HG03342 (cell line): ENCODE measurements around the gene DMD.
A peak's percentile ranks its signal among the peaks of the same experiment; 100 is the strongest.

ENCODE experiments used
- ATAC-seq: cut with Tn5 transposase; IDR thresholded peaks from one replicate; pipeline ENCODE4 v1.9.1; 2021; ENCODE audit warnings: mild to moderate bottlenecking, moderate library complexity; ENCODE audit not compliant: unreplicated experiment

Gene DMD

DNA sequence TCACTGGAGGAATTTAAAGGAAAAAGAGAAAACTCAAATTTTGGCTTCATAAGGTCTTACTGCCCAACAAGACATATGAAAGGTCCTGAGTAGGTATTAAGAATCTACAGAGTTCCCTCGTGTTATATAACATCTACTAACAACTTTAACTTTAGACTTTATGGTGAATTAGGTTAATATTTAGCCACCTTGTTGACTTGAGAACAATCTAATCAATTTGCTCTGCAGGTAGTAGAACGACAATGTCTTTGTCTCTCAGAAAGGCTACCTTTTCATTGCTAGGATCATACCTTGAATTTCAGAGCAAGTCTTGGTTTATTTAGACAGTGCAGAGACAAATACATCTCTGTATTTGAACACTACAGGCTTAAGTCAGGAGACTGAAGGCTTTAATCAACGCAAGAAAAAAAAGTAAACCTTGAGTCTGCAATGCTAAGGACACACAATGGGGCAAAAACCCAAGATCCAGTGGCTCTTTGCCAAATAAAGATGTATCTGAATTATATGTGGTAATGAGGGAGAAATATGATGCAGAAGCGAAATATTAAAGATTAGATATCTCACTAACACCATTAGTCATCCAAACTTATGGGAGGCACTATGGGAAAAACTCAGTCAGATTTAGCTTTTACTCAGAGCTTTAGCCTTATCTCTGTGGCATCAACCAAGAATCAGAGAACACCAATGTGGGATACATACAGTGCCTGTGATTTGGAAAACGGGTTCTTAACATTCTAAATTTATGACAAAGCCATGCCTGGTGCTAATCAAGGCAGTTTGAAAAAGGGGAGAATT, 2045.9 kb downstream of the DMD start:
- ATAC-seq = no peak

DNA sequence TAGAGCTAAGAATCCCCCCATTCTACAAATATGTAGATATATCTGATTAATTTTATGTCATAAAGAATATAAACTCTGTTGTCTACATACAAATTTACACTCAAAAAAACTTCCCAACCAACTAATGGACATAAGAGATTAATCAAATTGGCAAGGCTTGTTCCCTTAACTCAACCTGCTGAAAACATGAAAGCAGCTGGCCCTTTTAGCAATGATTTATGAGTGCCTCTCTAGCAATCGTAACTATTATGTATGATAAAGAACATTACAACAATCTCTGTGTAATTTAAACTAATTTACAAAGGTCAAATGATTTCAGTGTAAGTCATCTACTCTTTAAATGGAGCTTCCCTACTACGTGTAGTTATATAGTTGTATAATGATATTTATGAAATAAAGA, 2056.4 kb downstream of the DMD start:
- no peak for ATAC-seq

DNA sequence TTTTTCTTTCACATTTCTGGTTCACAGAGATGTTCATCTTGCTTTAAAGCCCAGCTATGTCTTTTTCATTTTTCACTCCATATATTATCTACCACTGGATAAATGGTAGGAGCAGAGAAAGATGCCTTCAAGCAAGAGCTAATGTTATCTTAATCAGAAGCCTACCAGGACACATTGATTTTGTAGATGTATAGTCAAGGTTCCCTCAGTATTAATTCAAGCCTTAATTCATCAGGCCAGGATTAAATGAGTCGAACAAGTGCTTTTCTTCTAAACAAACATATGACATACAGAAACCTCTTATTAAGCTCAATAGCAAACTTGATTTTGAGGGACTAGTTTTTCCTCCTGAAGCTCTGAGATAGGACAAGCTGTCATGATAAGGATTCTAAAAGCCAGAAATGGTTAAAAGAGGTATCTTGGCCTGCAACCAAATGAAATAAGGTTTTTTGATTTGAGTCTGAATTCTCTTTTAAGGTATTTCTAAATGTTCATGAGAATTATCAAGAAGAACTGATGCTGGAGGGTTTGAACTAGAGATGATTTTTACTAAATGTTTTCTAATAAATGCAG, 2057.8 kb downstream of the DMD start:
- ATAC-seq = no peak

DNA sequence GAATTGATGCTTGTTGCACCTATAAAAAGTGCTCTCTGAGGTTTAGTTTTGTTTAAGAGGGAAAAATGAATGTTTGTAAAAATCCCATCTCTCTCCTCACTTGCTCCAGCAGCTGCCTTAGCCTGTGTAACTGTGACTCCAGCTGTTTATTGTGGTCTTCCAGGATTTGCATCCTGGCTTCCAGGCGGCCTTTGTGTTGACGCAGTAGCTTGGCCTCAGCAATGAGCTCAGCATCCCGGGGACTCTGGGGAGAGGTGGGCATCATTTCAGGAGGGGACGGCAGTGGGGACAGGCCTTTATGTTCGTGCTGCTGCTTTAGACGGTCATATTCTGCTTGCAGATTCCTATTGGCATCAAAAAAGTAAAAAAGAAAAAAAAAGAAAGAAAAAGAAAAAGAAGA, 2064.2 kb downstream of the DMD start:
- ATAC-seq = no peak

DNA sequence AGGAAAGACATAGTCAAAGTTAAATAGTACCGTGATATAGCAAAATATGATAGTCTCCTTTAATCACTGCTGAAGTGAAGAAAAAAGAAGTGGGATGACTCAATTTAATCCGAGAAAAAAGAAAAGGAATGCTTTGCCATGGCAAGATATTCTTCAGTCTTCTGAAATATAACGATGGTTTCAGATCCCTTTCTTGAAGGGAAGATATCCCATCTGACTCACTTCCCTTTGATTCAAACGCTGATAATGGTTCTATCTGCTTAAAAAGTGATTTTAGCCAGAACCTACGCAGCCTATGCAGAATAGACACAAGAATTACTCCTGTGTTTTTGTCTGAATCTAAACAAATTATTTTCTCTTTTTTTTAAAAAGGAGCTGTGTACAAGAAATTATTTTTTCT, 2071.4 kb downstream of the DMD start:
- ATAC-seq = no peak

DNA sequence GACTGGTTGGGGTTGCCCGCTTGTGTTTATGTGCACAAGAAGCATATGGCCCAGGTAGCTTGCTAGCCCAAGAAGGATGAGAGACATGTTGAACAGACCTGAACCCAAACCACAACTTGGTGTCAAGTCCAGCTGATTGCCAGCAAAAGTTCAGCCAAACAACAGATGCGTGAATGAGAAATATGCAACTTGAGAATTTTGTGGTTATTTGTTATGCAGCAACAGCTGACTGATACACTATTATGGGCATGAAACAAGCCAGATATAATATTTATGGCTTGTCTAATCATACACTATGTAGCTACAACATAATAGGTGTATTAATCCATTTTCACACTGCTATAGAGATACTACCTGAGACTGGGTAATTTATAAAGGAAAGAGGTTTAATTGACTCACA, 2073.2 kb downstream of the DMD start:
- ATAC-seq = no peak

DNA sequence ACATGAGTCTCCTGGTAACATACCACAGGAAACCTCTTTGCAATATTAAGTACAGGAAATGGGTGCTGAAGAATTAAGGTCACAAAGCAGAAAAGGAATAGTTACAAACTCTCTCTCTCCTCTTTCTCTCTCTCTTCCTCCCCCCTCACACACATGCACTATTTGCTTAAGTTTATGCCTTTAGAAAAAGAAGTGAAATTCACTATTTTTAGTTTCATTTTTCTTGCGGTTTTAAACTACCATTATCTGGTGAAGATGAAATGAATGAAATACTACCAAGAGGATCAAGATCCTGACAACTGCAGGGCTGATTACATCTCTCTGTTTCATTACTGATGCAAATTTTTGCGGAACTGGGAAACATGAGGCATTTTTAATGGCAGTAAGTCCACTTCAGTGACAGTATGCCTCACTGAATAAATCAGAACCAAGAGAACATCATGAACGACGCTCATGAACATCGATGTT, 2075.2 kb downstream of the DMD start:
- ATAC-seq = peak; percentile 94

DNA sequence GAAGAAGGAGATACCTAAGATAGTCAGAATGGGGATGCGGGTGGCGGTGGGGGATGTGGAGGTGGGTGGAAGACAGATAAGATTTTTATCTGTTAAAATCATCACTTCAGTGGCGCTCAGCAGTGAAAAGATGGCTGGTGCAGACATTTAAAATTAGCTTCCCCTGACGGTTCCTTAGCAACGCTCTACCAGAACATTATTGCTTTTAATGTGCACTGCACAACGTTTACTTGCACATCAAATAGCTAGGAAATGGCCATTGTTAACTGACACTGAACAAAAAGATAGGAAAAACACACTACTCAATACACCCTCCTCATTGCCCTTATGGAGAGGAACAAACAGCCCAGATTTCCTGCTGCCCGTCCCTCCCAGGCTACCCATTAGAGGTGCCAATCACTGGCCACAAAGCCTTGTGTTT, 2078.5 kb downstream of the DMD start:
- no peak for ATAC-seq

DNA sequence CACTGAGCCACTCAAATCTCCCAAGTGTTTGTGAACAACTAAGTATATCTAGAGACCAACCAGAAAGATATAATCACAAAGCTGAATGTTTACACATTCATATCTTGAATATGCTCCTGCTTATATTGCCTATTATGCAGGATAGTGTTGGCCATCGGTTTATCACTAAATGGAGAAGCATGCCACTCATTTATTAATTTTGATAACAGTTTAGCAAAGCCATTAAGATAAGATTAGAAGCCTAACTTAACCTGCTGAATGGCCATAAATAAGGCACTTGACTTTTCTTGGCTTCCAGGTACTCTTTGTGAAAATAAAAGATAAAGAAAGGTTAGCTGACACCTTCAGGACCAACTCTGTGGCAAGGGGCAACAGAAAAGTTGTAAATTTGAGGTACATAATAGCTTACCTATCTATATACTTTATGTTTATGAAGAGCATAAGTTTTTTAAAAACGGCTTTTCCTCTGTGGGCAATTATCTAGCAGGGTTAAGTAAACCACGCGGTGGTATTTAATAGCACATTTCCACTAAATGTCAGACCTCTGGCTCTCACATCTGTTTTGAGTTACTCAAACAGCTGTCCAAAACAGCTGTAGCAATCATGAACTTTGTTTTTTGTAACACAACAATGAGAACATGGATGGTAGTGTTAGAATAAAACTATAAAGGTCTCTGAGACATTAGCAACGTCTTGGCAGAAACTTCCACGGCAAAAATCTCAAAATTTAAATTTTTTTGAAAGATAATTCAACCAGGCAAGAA, 2080.7 kb downstream of the DMD start:
- no peak for ATAC-seq

DNA sequence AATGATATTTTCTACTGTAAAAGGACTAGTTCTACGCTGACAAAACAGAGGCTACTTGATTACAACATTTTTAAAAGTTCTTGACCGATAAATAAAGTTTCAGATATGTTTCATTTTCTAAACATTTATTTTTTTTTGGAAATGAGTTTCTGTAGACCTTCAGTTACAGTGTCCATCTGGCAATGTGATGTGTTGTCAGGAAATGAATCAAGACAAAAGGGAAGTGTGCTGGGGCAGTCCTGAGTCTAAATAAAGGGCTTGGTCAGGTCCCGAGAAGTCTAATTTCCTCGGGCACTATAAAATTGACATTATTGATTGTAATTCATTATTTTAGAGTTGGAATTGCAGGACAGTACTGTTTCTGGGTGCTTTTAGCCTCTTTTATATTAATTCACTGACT, 2082.5 kb downstream of the DMD start:
- no peak for ATAC-seq

DNA sequence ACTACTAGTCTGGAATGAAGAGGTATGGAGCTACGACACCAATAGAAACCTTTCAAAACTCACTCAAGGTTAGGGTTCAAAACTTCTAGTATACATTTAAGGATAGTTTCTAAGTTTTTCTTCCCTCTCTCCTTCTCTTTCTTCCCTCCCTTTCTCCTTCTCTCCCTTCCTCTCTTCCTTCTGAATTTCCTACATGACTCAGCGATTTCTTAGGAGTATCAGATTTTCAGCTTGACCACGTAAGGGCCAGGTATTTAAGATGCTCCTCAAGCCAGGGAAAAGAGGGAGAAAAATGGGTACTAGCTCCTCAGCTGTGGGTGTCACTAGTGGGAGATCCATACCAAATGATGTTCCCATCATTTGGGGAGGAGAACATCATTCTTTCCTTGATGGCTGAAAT, 2083.6 kb downstream of the DMD start:
- ATAC-seq = no peak

DNA sequence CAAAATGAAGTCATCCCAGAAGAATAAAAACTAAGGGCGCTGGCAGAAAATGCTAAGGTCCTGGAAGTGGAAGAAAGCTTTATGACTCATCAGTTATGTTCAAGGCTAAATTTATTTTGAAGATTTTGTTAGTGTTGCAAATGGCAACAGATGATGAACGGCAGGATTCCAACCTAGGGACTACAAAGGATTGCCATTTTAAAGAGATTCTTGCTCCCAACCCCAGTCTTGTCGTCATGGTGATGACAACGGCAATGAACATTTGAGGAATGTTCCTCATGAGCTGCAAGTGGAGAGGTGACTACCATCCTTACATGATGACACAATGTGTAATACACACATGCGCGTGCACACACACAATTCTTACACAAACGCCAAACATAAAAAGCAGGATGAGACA, 2085.1 kb downstream of the DMD start:
- ATAC-seq = no peak

DNA sequence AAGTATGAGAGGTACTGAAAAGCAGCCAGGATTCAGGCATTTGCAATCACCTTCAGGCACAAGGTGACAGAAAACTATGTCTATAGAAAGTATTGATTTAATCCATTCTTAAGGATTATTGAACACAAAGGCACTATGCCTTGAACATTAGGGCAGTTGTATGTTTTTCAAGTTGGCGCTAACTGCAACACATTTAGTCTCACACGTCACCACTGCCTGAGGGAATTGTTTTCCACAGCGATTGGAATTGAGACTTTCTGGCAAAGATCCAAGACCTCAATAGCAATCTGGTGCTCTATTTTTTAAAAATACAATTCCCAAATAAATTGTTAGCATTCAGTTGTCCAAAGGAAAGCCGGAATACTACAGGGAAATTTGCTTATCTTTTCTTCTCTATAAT, 2086.8 kb downstream of the DMD start:
- ATAC-seq = no peak

DNA sequence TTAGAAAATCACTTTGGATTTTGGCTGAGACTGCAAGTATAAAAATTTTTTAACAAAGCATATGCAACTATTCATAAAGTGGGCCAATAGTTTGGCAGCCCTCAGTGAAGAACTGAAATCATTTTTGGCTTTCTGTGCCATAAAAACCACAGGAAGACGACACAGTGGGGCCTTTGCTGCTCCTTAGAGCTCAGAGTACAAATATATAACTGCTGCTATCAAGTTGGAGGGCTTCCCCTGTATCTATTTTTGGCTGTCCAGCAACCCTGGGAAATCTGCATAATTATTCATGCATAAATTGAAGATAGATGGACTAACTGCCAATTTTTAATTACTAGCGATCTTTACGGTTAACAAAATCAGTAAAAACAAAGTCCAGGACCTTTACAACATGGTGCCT, 2088.0 kb downstream of the DMD start:
- ATAC-seq = no peak

DNA sequence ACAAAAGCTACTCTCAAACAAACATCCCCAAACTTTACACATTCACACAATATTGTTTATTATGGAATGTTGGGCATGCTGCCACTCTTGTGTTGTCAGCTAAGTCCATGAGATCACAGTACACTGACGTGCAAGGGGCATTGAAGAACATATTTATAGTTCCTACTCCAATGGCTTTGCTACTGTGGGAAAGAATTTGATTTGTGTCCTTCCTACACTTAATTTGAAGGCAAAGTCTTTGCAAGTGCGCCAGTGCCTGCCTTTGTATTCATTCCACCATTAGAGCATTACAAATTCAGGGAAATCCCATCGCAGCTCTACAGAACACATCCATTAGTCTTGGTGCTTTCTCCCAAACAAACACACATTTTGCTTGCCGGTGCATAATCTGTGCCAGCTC, 2094.1 kb downstream of the DMD start:
- ATAC-seq = no peak

DNA sequence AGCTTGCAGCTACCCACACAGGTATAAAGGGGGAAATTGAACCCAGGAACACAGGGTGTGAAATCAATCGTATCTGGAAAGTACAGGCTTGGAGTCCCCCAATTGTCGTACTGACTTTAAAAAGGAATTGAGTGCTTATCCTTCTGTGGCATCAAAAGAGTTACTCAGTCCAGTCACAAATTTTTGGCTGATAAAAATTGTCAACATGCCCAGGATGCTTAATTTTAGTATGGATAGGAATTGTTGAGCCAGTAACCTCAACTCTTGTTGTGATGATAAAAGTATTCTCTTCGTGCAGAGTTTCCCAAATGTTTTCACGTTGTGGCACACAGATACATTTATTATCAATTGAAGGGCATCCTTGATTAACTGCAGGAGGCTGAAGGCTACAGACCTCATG, 2096.0 kb downstream of the DMD start:
- no peak for ATAC-seq

DNA sequence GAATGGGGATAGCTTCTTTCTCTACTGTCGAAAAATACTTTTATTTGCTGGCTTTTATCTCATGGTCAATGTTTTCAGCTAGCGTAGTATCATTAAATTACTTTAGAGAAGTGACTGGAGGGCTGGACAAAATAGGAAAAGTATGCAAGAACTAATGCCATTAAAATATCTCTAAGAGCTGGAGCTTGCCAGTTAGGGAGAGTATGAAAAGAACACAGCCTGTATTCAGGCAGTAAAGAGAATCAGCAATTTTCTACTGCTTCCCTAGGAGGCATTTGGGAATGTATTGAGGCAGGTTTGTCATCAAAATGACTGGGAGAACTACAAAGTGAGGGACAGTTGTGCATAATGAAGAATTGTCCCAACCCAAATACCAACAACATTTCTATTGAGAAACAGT, 2096.5 kb downstream of the DMD start:
- ATAC-seq = no peak

DNA sequence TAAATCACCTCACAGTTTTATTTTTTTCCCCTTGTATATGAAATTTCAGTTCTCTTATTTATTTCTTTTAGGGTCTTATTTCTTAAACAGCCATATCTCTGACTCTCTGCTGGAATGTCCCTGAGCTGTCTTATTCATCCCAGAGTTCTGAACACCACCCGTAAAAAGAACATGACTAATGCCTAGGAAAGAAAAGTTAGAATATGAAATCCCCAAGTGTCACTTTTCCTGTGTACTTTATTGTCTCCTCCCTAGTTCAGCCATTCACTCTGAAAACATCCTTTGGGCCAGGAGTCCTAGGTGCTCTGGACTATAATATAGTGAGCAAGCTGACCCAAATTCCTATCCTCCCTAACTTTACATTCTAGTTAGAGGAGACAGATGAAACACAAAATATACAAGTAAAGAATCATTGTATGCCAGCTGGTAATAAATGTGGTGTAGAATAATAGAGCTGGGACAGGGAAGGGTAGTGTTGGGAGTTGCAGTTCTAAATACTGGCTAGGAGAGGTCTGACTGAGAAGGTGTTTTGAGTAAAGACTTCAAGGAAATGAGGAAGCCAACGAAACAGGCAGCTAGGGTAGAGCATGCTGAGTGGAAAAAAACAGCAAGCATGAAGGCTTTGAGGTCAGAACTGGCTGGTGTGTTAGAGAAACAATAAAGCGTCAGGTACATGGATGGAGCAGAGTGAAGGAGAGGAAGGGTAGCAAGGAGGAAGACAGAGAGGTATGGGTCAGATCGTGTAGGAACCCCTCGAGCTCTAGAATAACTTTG, 2098.9 kb downstream of the DMD start:
- ATAC-seq = no peak

DNA sequence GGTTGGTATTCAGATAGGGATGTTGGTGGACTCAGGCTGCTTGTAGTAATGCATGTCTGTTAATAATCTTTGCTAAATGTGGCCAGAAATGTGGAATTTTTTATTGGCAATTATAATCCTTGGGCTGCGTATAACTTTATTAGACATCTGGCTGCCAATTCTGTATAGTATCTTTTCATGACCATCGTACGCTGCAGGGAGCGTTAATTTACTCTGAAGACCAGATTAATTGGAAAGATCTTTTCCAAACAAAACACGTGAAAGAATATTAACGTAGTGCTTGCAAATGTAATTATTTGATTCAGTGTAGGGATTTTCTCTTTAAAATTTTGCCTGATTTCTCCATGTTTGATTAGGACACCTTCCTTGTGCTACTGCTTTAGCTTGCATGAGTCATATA, 2100.7 kb downstream of the DMD start:
- no peak for ATAC-seq

DNA sequence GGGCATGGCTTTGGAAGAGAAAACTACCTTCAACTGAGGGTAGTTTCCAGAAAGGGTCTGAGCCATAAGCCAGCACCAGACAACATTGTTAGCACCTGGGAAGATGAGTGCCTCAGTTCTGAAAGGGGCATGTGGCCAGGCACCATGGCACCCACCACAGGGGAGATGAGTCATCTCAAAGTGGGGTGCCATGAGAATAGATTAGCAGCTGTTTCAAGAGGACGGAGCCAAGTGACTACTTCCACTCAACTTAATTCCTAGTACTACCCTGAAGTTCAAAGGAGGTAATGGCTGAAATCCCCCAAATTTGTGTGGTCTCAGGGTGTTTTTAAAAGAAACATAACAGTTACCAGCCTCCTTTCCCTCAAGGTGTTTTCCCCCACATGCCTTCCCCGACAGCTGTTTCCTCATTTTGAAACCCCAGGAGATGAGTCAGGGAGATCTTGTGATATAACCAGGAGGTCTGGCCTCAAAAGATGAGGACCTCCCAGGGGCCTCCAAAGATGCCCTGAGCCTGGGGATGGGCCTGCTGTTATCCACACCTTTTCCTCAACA, 2111.7 kb downstream of the DMD start:
- ATAC-seq = peak; percentile 82

DNA sequence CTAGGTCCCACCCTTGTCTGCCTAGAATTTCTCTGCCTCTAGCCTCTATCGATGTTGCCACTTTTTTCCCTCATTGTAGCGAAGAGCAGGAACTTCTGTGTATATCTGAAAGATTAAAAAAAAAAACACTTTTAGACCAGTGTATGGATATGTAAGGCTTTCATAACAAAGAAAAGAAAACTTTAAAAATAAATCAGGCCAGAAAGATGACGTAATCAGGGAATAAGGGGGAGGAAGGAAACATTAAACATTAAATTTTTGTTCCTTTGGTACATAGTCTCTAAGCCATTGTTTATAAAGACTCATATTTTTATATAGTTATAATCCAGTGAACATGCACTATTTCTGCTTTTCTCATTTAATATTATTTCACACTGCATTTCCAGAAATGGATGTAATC, 2113.3 kb downstream of the DMD start:
- no peak for ATAC-seq
